Muscle of back (tissue), 13 donors: ENCODE data around the gene YIPF7. TPM values are rescaled to one million over a fixed set of nuclear protein-coding genes. Genes with fewer than 3 reads are reported as not detected.
A peak's percentile ranks its signal among the peaks of the same experiment; 100 is the strongest.

Experiments
- DNase-seq, 3 donors: peaks; one replicate each; pipeline versions ENCODE4 v3.0.0 to v3.0.0-alpha.2; 2013
- long read RNA-seq, 9 donors: transcript quantifications; one replicate each; lab custom pipeline, GENCODE V29; 2026
- polyA plus RNA-seq, 10 donors: library from polyadenylated mRNA; unstranded; fragments of 120-200 nt; gene quantifications; one replicate each; pipeline ENCODE4 v1.2.1, GENCODE V29; 2013; ENCODE audit not compliant: insufficient read length in 10 of 10

YIPF7 gene
- polyA plus RNA-seq, result 1 to 10 TPM in 8 of 10 donors, under 1 TPM in 2; 0.54 to 3.7 (median 1.8) TPM
- long read RNA-seq, donor 1, result 0 reads
- long read RNA-seq, donor 2, result 0 reads
- long read RNA-seq, donor 3, result 0 reads
- long read RNA-seq, donor 4, result 0 reads
- long read RNA-seq, donor 5, result 0 reads
- long read RNA-seq, donor 6, result 0 reads
- long read RNA-seq, donor 7, result 0 reads
- long read RNA-seq, donor 8, result 0 reads
- long read RNA-seq, donor 9, result 0 reads

DNA sequence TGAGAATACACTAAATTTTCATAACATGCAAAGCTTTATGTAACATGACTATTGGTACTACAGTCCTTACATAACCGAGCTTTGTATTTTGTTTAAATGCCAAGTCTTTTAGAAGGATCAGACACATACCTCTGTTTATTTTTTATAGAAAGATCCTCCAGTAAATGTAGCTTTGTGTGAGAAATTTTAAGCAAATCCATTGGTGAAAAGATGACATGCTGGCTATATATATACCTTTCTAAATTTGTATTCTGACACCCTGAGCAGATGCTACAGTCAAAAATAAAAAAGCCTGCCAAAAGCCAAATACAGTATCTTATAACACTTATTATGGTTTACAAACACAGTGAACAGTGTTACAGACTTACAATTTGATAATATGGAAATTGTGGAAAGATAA, at the start of gene YIPF7:
Gene YIPF7 (minus strand): TSS at position 201 of the 400 bp plus-strand sequence. CDS start 1,525 bp downstream, outside the sequence.
- DNase-seq, result no peak

DNA sequence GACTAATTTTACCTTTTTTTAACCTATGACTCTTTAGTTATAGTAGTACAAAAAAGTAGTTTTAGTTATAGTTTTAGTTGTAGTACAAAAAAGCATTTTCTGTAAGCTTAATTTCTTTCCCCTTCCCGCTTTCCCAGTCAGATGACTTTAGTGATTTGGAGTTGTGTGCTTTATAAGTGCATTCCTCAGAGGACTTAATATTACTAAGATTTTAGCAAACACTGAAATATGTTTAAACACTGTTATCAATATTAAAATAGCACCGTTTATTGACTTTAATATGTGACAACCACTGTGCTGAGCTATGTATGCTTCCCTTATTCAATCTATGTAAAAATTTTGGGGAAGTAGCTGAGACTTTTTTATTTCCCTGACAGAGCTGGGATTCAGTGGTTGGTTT, 49.6 kb upstream of the YIPF7 start:
- no peak for DNase-seq

GRCh38 chr4:44700427-44700826, 49.0 kb upstream of the YIPF7 start:
- no peak for DNase-seq

DNA sequence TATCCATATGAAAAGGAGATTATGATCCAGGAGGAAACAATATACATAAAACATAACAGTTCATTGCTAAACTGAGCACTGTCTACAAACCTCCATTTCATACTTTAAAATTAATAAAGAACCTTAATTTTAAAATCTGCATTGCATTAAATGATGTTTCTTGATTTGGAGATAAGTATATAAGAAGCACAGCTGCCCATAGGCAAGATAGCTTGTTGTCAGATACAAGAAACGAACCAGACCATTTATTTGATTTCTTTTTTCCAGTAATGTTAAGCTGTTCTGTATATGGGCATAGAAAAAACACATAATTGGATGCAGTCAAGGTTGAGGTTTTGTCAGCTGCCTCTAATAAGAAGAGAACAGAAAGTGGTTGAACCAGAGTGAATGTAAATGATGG, 33.2 kb upstream of the YIPF7 start:
- DNase-seq, result no peak

- no peak for DNase-seq
Measured at GRCh38 chr4:44679060-44679459, 27.6 kb upstream of the YIPF7 start.

- peak; percentile 91 to 98 (median 96) for DNase-seq
Measured at GRCh38 chr4:44678094-44679041, 26.9 kb upstream of the YIPF7 start, which contains the start of gene GUF1. Gene GUF1, plus strand, starts transcription at chr4:44678420. Its CDS starts 203 bp downstream, at chr4:44678623.

DNA sequence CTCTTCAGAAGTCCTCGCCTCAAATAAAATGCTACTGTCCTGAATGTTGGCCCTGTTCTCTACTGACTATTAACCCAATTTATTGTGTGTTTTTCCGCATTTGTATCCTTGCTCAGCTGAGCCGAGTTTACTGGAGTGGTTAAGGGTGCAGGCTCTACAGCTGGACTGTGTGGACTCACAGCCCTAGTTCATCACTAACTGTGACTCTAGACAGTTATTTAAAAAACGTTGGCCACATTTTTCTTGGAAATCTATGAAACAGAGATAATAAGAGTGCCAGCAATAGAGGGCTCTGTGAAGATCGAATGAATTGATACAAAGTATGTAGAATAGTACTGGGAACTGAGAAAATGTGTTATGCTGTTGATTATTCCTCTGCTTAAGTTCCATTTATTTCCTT, 23.9 kb upstream of the YIPF7 start:
- no peak for DNase-seq

GRCh38 chr4:44674471-44674870, 23.0 kb upstream of the YIPF7 start:
- DNase-seq, result no peak

DNA sequence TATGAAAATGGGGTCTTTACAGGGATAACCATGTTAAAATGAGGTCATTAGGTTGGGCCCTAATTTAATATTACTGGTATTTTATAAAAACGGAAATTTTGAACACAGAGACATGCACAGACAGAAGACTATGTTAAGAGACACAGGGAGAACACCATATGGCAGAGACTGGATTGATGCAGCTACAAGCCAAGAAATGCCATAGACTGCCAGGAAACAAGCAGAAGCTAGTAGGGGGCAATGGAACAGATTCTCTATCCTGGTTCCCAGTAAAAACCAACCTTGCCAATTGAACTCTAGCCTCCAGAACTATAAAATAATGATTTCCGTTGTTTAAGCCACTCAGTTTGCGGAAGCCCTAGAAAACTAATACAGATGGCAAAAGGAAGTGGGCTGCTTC, 20.2 kb upstream of the YIPF7 start:
- no peak for DNase-seq

DNA sequence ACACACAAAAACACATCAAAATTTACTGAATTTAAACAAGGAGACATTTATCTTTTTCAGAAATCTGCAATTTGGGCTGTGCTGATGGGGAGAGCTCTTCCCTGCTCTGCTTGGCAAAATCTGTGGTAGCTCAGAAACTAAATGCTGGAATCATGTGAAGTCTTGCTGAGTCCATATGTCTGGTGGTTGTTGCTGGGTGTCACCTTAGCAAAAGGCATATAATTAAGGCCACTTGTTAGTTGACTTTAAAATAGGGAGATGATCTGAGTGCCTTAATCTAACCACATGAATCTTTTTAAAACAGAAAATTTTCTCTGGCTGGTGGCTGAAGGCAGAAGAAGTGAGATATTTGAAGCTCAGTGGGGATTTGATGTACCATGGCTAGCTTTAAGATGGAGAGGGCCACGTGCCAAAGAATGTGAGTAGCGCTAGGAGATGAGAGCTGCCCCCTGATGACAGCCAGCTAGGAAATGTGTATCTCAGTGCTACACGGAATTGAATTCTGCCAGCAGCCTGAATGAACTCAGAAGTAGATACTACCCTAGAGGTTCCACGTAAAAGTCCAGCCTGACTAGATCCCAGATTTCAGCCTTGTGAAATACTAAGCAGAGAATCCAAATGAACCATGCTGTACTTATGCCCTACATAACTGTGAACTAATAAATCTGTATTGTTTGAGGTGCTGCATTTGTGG, 19.2 kb upstream of the YIPF7 start:
- no peak for DNase-seq

- no peak for DNase-seq
Measured at GRCh38 chr4:44668526-44668925, 17.1 kb upstream of the YIPF7 start.

DNA sequence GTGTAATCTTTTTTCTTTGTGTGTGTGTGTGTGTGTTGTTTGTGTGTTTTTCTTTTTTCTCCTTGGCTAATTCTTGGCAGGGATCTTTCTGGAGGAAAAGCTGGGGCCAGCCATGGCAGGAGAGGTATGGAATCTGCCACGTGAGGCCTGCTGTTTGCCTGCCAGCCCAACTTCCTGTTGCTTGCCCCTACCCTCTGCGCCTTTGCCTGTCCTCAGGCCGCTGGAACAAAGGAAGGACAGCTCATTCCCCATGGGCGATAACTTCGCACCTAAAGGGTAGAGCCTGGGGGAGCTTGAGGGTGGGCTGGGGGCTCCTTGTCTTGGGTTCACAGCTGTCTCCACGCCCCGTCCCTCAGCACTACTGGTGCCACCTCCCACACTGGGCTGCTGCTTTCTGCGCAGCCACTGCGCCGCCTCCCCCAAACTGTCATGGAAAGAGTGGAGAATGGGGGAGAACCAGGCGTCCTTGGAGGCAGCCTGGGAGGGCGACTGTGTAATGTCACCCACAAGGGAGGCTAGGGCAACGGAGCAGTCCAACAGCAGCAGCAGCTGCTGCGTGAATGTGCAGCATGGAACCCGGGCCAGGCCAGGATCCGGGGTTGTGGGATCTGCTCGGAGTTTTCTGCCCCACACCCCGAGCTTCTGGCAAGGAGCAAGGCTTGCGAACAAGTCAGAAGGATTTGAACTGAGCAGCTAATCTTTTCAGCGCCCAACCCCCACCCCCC, 12.3 kb upstream of the YIPF7 start:
- no peak for DNase-seq

DNA sequence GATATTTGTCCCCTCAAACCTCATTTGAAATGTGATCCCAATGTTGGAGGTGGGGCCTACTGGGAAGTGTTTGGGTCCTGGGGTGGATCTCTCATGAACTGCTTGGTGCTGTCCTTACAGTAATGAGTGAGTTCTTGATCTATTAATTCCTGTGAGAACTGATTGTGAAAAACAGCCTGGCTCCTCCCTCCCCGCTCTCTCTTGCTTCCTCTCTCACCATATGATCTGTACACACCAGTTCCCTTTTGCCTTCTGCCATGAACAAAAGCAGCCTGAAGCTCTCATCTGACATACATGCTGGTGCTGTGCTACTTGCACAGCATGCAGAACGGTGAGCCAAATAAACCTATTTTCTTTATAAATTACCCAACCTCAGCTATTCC, 11.2 kb upstream of the YIPF7 start:
- DNase-seq, result no peak

GRCh38 chr4:44661940-44662622, 10.7 kb upstream of the YIPF7 start:
- DNase-seq, result no peak

GRCh38 chr4:44660396-44660795, 9.0 kb upstream of the YIPF7 start:
- no peak for DNase-seq

DNA sequence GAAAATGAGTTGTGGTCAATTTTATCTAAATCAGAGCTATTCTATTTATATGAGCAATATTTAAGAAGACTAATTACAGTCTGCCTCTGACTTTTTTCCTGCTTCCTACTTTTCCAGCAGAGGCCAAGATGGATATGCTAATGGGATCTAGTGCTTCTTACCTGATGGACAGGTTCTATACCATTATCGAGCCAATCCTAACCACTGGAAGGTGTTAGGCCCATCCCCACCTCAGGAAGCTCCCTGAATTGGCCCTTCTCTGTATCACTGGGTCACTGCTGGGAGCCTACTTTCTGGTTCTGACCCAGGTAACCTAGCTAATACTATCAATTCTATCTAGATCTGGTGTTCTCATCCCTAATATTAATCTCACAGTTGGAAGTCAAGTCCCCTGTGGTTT, 577 bp upstream of the YIPF7 start:
- no peak for DNase-seq

DNA sequence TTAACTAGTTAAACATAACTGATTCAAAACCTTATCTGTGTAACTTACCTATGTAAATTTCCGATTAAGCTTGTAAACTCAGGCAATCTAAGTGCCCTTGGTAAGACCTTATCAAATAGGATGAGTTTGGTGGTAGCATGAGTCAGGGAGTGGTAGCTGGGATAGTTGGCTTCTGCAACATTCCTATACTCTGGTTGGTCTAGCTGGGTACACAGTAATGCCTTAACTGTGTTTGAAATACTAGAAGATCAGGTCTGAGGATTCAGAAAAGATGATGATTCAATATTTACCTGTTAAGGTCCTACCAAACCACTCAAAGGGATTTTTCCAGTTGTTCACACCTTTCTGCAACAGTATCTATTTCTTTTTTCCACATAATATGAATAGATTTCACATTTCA, 5.3 kb downstream of the YIPF7 start:
- no peak for DNase-seq

GRCh38 chr4:44638091-44638490, 13.3 kb downstream of the YIPF7 start:
- no peak for DNase-seq

DNA sequence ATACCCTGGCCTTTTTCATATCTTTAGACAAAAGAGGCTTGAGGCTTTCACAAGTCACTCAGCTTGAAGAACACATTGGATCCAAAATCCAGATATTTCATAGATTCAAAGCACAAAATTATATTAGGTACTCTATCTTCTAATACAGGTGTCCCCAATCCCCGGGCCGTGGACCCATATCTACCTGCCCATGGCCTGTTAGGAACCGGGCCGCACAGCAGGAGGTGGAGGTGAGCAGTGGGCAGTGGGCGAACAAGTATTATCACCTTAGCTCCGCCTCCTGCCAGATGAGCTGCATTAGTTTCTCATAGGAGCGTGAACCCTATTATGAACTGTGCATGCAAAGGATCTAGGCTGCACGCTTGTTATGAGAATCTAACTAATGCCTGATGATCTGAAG, 18.7 kb downstream of the YIPF7 start:
- no peak for DNase-seq

DNA sequence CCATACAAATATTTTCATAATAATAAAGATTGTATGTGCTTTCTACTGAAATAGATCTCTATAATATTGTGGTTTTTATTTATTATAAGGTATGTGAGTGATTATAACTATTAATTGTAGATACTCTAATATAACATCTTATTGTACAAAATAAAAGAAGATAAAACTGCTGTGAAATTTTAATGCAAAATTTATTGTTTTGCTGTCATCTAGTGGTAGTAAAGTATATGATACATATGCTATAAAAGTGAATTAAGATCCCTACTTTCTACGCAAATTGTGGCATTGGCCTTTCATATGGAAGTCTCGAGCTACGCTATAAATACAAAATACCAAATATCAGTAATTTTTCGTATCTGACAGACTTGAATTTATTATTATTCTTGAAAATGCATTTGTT, 19.3 kb downstream of the YIPF7 start:
- no peak for DNase-seq

- DNase-seq, result peak; percentile 29 to 66 (median 44)
Measured at GRCh38 chr4:44629280-44629866, 22.1 kb downstream of the YIPF7 start.
